GM13977 (cell line): Measurements from ENCODE around the gene KRT86.

Experiments
- DNase-seq: peaks from one replicate; pipeline ENCODE4 v3.0.0; 2012; ENCODE audit warnings: low spot score
- CTCF ChIP-seq: IDR thresholded peaks from 2 replicates; pipeline ENCODE4 v1.5.1; 2012; ENCODE audit warnings: mild to moderate bottlenecking, control low read depth; ENCODE audit not compliant: insufficient read depth; ENCODE audit errors: extremely low read depth, missing control alignments
- in situ Hi-C: fragments of 300-500 bp; cut with MboI; formaldehyde crosslinking; loops from one replicate; pipeline ENCODE4 v1.12.0; 2022; ENCODE audit warnings: low sequenced_read_pairs, low pct_unique_long_range_greater_than_20kb, mixed read lengths, inconsistent platforms; ENCODE audit not compliant: unreplicated experiment

The KRT86 gene

GRCh38 chr12:52277486-52278245 is 3.2 kb downstream of the KRT86 start:
- peak; percentile 12 for DNase-seq
- TF ChIP-seq CTCF = no peak
- in situ Hi-C loops = no loop called here

GRCh38 chr12:52278575-52279421 is 4.4 kb downstream of the KRT86 start:
- in situ Hi-C loops = no loop called here
- peak; percentile 90 for DNase-seq
- TF ChIP-seq CTCF = peak; percentile 99

GRCh38 chr12:52279422-52280318 is 5.2 kb downstream of the KRT86 start:
- TF ChIP-seq CTCF = no peak
- no peak for DNase-seq
- in situ Hi-C loops = no loop called here

GRCh38 chr12:52280319-52280795 is 5.9 kb downstream of the KRT86 start:
- no peak for TF ChIP-seq CTCF
- no peak for DNase-seq
- in situ Hi-C loops = no loop called here

- in situ Hi-C loops = no loop called here
- DNase-seq = no peak
- TF ChIP-seq CTCF = no peak
Measured at GRCh38 chr12:52280796-52281560, 6.5 kb downstream of the KRT86 start.
